Gastroesophageal sphincter (tissue), 4 donors: ENCODE data around the gene OLFML3. TPM values are rescaled to one million over a fixed set of nuclear protein-coding genes. Genes with fewer than 3 reads are reported as not detected.

ENCODE experiments used
- ATAC-seq: fragments of 150-250 bp; one replicate; pipeline ENCODE4 v1.9.1; 2016; ENCODE audit warnings: mild to moderate bottlenecking, moderate library complexity
- H3K27ac ChIP-seq, 4 donors: fragments of 200-600 bp; sonication (generic) in 3 of 4; 1 replicate in 3 of 4; 2 replicates in 1 of 4; pipeline ENCODE4 v1.5.1; 2016 to 2019
- H3K27me3 ChIP-seq: fragments of 200-600 bp; sonication (generic); one replicate; pipeline ENCODE4 v1.5.1; 2019
- H3K36me3 ChIP-seq, 2 donors: fragments of 200-600 bp; sonication (generic); one replicate each; pipeline ENCODE4 v1.5.1; 2019; ENCODE audit warnings: control low read depth in 1 of 2
- H3K4me1 ChIP-seq, 3 donors: fragments of 200-600 bp; sonication (generic); 1 replicate in 2 of 3; 2 replicates in 1 of 3; pipeline ENCODE4 v1.5.1; 2016 to 2019; ENCODE audit warnings: control low read depth in 2 of 3
- H3K4me3 ChIP-seq, 2 donors: fragments of 200-600 bp; sonication (generic); one replicate each; pipeline ENCODE4 v1.5.1; 2019; ENCODE audit warnings: mild to moderate bottlenecking in 1 of 2, moderate library complexity in 1 of 2
- H3K9me3 ChIP-seq, 3 donors: fragments of 200-600 bp; sonication (generic); one replicate each; pipeline ENCODE4 v1.5.1; 2017 to 2019; ENCODE audit warnings: control low read depth in 2 of 3
- EP300 ChIP-seq: sonication (generic); formaldehyde crosslinking; IDR thresholded peaks from one replicate; pipeline ENCODE4 v1.6.1; 2017; ENCODE audit warnings: antibody characterized with exemption, mild to moderate bottlenecking
- POLR2A ChIP-seq, 2 donors: fragments of 450-650 bp; IDR thresholded peaks; one replicate each; pipeline ENCODE4 v1.6.1; 2017; ENCODE audit warnings: antibody characterized with exemption in 2 of 2, mild to moderate bottlenecking in 2 of 2, moderate library complexity in 1 of 2
- POLR2AphosphoS5 ChIP-seq: sonication (generic); formaldehyde crosslinking; IDR thresholded peaks from one replicate; pipeline ENCODE4 v1.6.1; 2017; ENCODE audit warnings: antibody characterized with exemption
- WGBS, 2 donors: methylation state at CpG; one replicate each; pipeline ENCODE4 v1.1.5; 2018; ENCODE audit warnings: low coverage in 1 of 2; 5-methylcytosine and 5-hydroxymethylcytosine counted together
- total RNA-seq, 4 donors: library from RNA; depleted of rRNA; stranded (reverse); fragments of >200 nt; gene quantifications; one replicate each; pipeline ENCODE4 v1.1.0, GENCODE V29; 2016
- TF ChIP-seq, protein P1 (sequence below), 4 experiments: fragments of 200-600 bp in 2 of 4; fragments of 450-650 bp in 2 of 4; sonication (generic) in 1 of 4; IDR thresholded peaks; one replicate each; pipeline ENCODE4 v1.5.1; 2017 to 2019; ENCODE audit warnings: antibody characterized with exemption in 4 of 4, mild to moderate bottlenecking in 2 of 4, moderate library complexity in 2 of 4

OLFML3 gene
- total RNA-seq, 4 donors from 2014 or later, result 62.4 to 155 (median 65.5) TPM

DNA sequence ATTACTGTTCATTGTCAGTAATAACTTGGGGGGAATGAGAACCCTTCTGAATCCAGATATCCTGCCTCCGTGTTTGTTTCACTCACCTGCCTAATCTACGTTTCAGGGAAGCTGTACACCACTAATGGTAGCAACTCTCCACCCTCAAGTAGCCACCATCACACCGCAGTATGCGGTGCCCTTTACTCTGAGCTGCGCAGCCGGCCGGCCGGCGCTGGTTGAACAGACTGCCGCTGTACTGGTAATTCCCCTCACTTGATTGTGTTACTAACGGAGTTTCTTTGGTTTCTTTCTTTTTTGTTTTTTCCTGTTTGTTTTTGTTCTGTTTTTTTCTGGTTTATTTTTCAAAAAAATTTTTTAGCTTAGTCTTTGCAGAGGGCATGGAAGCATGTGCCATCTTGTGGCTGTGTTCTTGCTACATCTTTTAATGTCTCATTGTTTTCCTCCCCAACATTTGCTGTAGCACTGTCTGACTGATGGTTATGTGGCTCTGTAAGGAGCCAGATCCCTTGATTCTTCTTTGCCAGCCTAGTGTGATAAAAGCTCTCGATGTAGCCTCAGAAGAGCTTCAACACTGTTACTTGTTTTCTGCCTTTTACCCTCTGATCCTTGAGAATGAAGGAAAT lies 15.9 kb upstream of the OLFML3 start:
- TF ChIP-seq POLR2AphosphoS5 (no peak), POLR2A (IDR thresholded peaks at IDR 0.05) (no peak), EP300 (no peak)

DNA sequence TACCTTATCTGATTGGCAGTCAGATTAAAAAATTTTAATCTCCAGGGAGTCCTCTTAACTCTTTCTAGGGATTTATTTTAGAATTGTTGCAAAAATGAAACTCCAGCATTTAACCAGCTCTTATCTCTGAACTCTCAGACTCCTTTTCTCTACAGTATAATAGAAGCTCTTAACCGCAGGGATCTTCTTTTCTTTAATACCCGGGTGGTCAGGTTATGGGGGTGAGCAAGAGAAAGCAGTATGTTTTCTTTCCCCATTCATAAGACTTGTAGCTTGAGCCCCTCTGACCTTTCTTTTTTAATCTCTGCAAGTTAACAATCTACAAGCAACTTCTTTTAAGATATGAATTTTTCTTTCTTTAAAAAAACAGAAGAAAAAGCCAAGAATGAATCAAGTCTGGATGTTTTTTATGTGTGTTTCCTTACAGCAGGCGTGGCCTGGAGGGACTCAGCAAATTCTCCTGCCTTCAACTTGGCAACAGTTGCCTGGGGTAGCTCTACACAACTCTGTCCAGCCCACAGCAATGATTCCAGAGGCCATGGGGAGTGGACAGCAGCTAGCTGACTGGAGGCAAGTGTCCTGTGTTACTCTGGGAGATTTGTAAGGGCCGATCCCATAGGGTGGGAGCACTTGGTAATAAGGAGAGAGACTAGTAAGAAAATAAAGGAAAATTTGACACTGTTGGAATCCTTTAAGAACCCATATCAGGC lies 13.4 kb upstream of the OLFML3 start:
- WGBS, 2 donors, result 75 to 77% methylated on average over 2 to 3 of the region's 4 CpGs
- H3K27me3 ChIP-seq, result no peaks in the 10 kb centered on the region
- no peak overlapping the region for H3K27ac ChIP-seq
- no peak for ATAC-seq
- H3K9me3 ChIP-seq, result no peaks in the 10 kb centered on the region
- H3K4me3 ChIP-seq, result no peak overlapping the region
- TF ChIP-seq POLR2AphosphoS5 (no peak), EP300 (no peak), POLR2A (IDR thresholded peaks at IDR 0.05) (no peak)
- TF ChIP-seq, protein P1, sequence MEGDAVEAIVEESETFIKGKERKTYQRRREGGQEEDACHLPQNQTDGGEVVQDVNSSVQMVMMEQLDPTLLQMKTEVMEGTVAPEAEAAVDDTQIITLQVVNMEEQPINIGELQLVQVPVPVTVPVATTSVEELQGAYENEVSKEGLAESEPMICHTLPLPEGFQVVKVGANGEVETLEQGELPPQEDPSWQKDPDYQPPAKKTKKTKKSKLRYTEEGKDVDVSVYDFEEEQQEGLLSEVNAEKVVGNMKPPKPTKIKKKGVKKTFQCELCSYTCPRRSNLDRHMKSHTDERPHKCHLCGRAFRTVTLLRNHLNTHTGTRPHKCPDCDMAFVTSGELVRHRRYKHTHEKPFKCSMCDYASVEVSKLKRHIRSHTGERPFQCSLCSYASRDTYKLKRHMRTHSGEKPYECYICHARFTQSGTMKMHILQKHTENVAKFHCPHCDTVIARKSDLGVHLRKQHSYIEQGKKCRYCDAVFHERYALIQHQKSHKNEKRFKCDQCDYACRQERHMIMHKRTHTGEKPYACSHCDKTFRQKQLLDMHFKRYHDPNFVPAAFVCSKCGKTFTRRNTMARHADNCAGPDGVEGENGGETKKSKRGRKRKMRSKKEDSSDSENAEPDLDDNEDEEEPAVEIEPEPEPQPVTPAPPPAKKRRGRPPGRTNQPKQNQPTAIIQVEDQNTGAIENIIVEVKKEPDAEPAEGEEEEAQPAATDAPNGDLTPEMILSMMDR (IDR thresholded peaks at IDR 0.05), result no peak
- peaks cover 10 to 78% of the 10 kb centered on the region in 2 donors for H3K36me3 ChIP-seq
- H3K4me1 ChIP-seq, result peaks cover 0 to 28% (median 0%) of the 10 kb centered on the region in 3 donors

More for the DNA sequence above, 15.9 kb upstream of the OLFML3 start:
- Histone ChIP-seq H3K27me3 (no peaks in the 10 kb centered on the region), H3K4me1 (peaks cover 0 to 28% (median 0%) of the 10 kb centered on the region in 3 donors), H3K27ac (no peak overlapping the region), H3K4me3 (no peak overlapping the region), H3K36me3 (peaks cover 9 to 73% of the 10 kb centered on the region in 2 donors), H3K9me3 (no peaks in the 10 kb centered on the region)
- WGBS, 2 donors, result 87 to 93% methylated on average over 6 to 12 of the region's 12 CpGs
- no peak for ATAC-seq

DNA sequence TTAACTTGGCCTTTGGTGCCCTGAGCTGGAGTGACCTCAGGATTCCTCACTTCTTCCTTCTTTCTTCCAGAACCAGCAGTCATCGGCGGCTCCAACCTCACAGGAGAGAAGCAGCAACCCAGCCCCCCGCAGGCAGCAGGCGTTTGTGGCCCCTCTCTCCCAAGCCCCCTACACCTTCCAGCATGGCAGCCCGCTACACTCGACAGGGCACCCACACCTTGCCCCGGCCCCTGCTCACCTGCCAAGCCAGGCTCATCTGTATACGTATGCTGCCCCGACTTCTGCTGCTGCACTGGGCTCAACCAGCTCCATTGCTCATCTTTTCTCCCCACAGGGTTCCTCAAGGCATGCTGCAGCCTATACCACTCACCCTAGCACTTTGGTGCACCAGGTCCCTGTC lies 6.3 kb upstream of the OLFML3 start:
- ATAC-seq, result no peak
- no peak for TF ChIP-seq EP300
- TF ChIP-seq, protein P1 (IDR thresholded peaks at IDR 0.05), result no peak
- no peak for TF ChIP-seq POLR2A (IDR thresholded peaks at IDR 0.05)
- no peak for TF ChIP-seq POLR2AphosphoS5

DNA sequence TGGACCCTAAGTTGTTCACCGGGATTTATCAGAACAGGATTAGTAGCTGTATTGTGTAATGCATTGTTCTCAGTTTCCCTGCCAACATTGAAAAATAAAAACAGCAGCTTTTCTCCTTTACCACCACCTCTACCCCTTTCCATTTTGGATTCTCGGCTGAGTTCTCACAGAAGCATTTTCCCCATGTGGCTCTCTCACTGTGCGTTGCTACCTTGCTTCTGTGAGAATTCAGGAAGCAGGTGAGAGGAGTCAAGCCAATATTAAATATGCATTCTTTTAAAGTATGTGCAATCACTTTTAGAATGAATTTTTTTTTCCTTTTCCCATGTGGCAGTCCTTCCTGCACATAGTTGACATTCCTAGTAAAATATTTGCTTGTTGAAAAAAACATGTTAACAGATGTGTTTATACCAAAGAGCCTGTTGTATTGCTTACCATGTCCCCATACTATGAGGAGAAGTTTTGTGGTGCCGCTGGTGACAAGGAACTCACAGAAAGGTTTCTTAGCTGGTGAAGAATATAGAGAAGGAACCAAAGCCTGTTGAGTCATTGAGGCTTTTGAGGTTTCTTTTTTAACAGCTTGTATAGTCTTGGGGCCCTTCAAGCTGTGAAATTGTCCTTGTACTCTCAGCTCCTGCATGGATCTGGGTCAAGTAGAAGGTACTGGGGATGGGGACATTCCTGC lies 3.9 kb upstream of the OLFML3 start:
- TF ChIP-seq POLR2A (IDR thresholded peaks at IDR 0.05) (no peak), EP300 (no peak), POLR2AphosphoS5 (no peak)
- TF ChIP-seq, protein P1 (IDR thresholded peaks at IDR 0.05), result no peak
- WGBS, 2 donors, result 63 to 69% methylated on average over 4 of the region's 4 CpGs
- peaks cover 0 to 56% (median 15%) of the 10 kb centered on the region in 3 donors for H3K4me1 ChIP-seq
- H3K27me3 ChIP-seq, result no peaks in the 10 kb centered on the region
- H3K9me3 ChIP-seq, result no peaks in the 10 kb centered on the region
- peaks cover 7 to 56% of the 10 kb centered on the region in 2 donors for H3K36me3 ChIP-seq
- no peak for ATAC-seq
- no peak overlapping the region for H3K4me3 ChIP-seq
- peak overlapping the region in 2 of 4 donors; percentile 9 to 45 for H3K27ac ChIP-seq

More for the DNA sequence above, 6.3 kb upstream of the OLFML3 start:
- Histone ChIP-seq H3K4me1 (peaks cover 0 to 32% (median 10%) of the 10 kb centered on the region in 3 donors), H3K4me3 (no peak overlapping the region), H3K9me3 (no peaks in the 10 kb centered on the region), H3K36me3 (peaks cover 10 to 80% of the 10 kb centered on the region in 2 donors), H3K27me3 (no peaks in the 10 kb centered on the region), H3K27ac (no peak overlapping the region)
- 95 to 100% methylated on average over 5 to 8 of the region's 9 CpGs for WGBS, 2 donors

DNA sequence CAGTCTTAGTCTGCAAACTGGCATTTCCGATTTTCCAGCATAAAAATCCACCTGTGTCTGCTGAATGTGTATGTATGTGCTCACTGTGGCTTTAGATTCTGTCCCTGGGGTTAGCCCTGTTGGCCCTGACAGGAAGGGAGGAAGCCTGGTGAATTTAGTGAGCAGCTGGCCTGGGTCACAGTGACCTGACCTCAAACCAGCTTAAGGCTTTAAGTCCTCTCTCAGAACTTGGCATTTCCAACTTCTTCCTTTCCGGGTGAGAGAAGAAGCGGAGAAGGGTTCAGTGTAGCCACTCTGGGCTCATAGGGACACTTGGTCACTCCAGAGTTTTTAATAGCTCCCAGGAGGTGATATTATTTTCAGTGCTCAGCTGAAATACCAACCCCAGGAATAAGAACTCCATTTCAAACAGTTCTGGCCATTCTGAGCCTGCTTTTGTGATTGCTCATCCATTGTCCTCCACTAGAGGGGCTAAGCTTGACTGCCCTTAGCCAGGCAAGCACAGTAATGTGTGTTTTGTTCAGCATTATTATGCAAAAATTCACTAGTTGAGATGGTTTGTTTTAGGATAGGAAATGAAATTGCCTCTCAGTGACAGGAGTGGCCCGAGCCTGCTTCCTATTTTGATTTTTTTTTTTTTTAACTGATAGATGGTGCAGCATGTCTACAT lies 2.5 kb upstream of the OLFML3 start:
- no peaks in the 10 kb centered on the region for H3K27me3 ChIP-seq
- no peaks in the 10 kb centered on the region for H3K9me3 ChIP-seq
- peaks cover 3 to 49% of the 10 kb centered on the region in 2 donors for H3K36me3 ChIP-seq
- 30 to 46% methylated on average over 4 of the region's 4 CpGs for WGBS, 2 donors
- H3K4me1 ChIP-seq, result peaks cover 0 to 70% (median 19%) of the 10 kb centered on the region in 3 donors
- no peak overlapping the region for H3K4me3 ChIP-seq
- H3K27ac ChIP-seq, result peak overlapping the region in 3 of 4 donors; percentile 39 to 48 (median 45)
- TF ChIP-seq, protein P1 (IDR thresholded peaks at IDR 0.05), result peak in 3 of 4 experiments; percentile 29 to 44 (median 43)
- TF ChIP-seq POLR2AphosphoS5 (no peak), POLR2A (IDR thresholded peaks at IDR 0.05) (no peak), EP300 (no peak)
- no peak for ATAC-seq
